Stomach (tissue), 9 donors: Measurements from ENCODE around the gene C3AR1. TPM values are rescaled to one million over a fixed set of nuclear protein-coding genes. Genes with fewer than 3 reads are reported as not detected.
A peak's percentile ranks its signal among the peaks of the same experiment; 100 is the strongest.

Experiments
- DNase-seq, 2 donors: peaks; one replicate each; pipeline versions ENCODE4 v3.0.0 to v3.0.0-alpha.2; 2013 to 2019
- H3K27ac ChIP-seq, 5 donors: fragments of 200-600 bp in 4 of 5; sonication (generic) in 4 of 5; one replicate each; pipeline ENCODE4 v1.5.1; 2013 to 2019; ENCODE audit warnings: mild to moderate bottlenecking in 1 of 5, moderate library complexity in 1 of 5
- H3K27me3 ChIP-seq, 3 donors: fragments of 200-600 bp; sonication (generic); one replicate each; pipeline ENCODE4 v1.5.1; 2017 to 2019; ENCODE audit warnings: mixed run types in 1 of 3
- H3K36me3 ChIP-seq, 4 donors: fragments of 200-600 bp; sonication (generic); 1 replicate in 3 of 4; 2 replicates in 1 of 4; pipeline ENCODE4 v1.5.1; 2016 to 2019
- H3K4me1 ChIP-seq, 4 donors: fragments of 200-600 bp; sonication (generic); one replicate each; pipeline ENCODE4 v1.5.1; 2016 to 2019
- H3K4me3 ChIP-seq, 4 donors: fragments of 200-600 bp; sonication (generic) in 3 of 4; one replicate each; pipeline ENCODE4 v1.5.1; 2016 to 2019; ENCODE audit warnings: mild to moderate bottlenecking in 1 of 4
- H3K9me3 ChIP-seq, 4 donors: fragments of 200-600 bp; sonication (generic); one replicate each; pipeline ENCODE4 v1.5.1; 2016 to 2019
- CTCF ChIP-seq, 7 experiments: fragments of 450-650 bp in 4 of 7; fragments of 200-600 bp in 3 of 7; sonication (generic) in 3 of 7; IDR thresholded peaks; one replicate each; pipeline ENCODE4 v1.5.1; 2016 to 2019; ENCODE audit warnings: antibody characterized with exemption in 7 of 7, control low read depth in 2 of 7, mild to moderate bottlenecking in 1 of 7
- EP300 ChIP-seq: sonication (generic); formaldehyde crosslinking; IDR thresholded peaks from one replicate; pipeline ENCODE4 v1.6.1; 2017; ENCODE audit warnings: antibody characterized with exemption
- POLR2A ChIP-seq, 4 donors: fragments of 450-650 bp; IDR thresholded peaks; one replicate each; pipeline ENCODE4 v1.6.1; 2016; ENCODE audit warnings: antibody characterized with exemption in 4 of 4, control low read depth in 2 of 4, mild to moderate bottlenecking in 1 of 4, moderate library complexity in 1 of 4
- POLR2AphosphoS5 ChIP-seq, 3 donors: sonication (generic); formaldehyde crosslinking; IDR thresholded peaks; one replicate each; pipeline ENCODE4 v1.6.1; 2016; ENCODE audit warnings: antibody characterized with exemption in 3 of 3
- WGBS, 5 donors: extraction: QIAGEN DNeasy Blood & Tissue Kit in 3 of 5; methylation state at CpG; one replicate each; pipeline versions ENCODE4 v1.1.5 to v1.1.7; 2013 to 2018; 5-methylcytosine and 5-hydroxymethylcytosine counted together
- intact Hi-C: fragments of 100-400 bp; cut with DNase I; formaldehyde crosslinking; loops from one replicate; pipeline ENCODE4 v1.15.1; 2023; ENCODE audit warnings: low total_unique reads
- polyA plus RNA-seq, 3 donors: library from polyadenylated mRNA; stranded (reverse); fragments of 200-250 nt; gene quantifications; one replicate each; pipeline ENCODE4 v1.2.3, GENCODE V29; 2013
- total RNA-seq, 5 donors: library from RNA; depleted of rRNA; stranded (reverse); fragments of >200 nt; gene quantifications; one replicate each; pipeline versions ENCODE4 v1.1.0 to v1.2.3, GENCODE V29; 2014 to 2016
- donor health status: healthy with polysubstance abuse.
- donor health status: Bipolar disorder and iron deficiency.
- donor health status: healthy.

The C3AR1 gene
- total and polyA plus RNA-seq, 8 donors = 0.89 to 8.8 (median 3.5) TPM; not detected in 1

- 90 to 98% (median 93%) methylated on average over 1 of the region's 1 CpG for WGBS, 5 donors
- H3K27ac ChIP-seq = no peak overlapping the region
- H3K9me3 ChIP-seq = no peaks in the 10 kb centered on the region
- peaks cover 38 to 43% (median 41%) of the 10 kb centered on the region in 4 donors for H3K4me1 ChIP-seq
- TF ChIP-seq POLR2A (IDR thresholded peaks at IDR 0.05) = no peak
- no peak for TF ChIP-seq CTCF (IDR thresholded peaks at IDR 0.05)
- TF ChIP-seq POLR2AphosphoS5 (IDR thresholded peaks at IDR 0.05) = no peak
- TF ChIP-seq EP300 = no peak
- no peak for DNase-seq
- no peaks in the 10 kb centered on the region for H3K27me3 ChIP-seq
- H3K4me3 ChIP-seq = no peak overlapping the region
- intact Hi-C loops = no loop called here
- peaks cover 53 to 65% (median 63%) of the 10 kb centered on the region in 4 donors for H3K36me3 ChIP-seq
These were observed 25.4 kb downstream of the C3AR1 start for GRCh38 chr12:8040791-8041190.

- Histone ChIP-seq H3K27ac (peak overlapping the region; percentile 17 to 98 (median 94)), H3K9me3 (no peaks in the 10 kb centered on the region), H3K4me1 (peaks cover 59 to 61% (median 61%) of the 10 kb centered on the region in 4 donors), H3K36me3 (peaks cover 33 to 44% (median 42%) of the 10 kb centered on the region in 4 donors), H3K27me3 (no peaks in the 10 kb centered on the region), H3K4me3 (peak overlapping the region; percentile 11 to 38 (median 24))
- intact Hi-C loops = no loop called here
- TF ChIP-seq CTCF (IDR thresholded peaks at IDR 0.05) = no peak
- no peak for TF ChIP-seq POLR2A (IDR thresholded peaks at IDR 0.05)
- peak in 2 of 3 donors; percentile 40 to 69 for TF ChIP-seq POLR2AphosphoS5 (IDR thresholded peaks at IDR 0.05)
- TF ChIP-seq EP300 = no peak
- DNase-seq = peak; percentile 84 to 85
- 5 to 14% (median 10%) methylated on average over 13 of the region's 13 CpGs for WGBS, 5 donors
These were observed 27.5 kb downstream of the C3AR1 start for GRCh38 chr12:8038659-8039114.

- TF ChIP-seq EP300 = no peak
- TF ChIP-seq POLR2AphosphoS5 (IDR thresholded peaks at IDR 0.05) = no peak
- no peak for TF ChIP-seq CTCF (IDR thresholded peaks at IDR 0.05)
- no peak for TF ChIP-seq POLR2A (IDR thresholded peaks at IDR 0.05)
- Histone ChIP-seq H3K36me3 (peaks cover 27 to 36% (median 34%) of the 10 kb centered on the region in 4 donors), H3K4me1 (peaks cover 63 to 66% (median 64%) of the 10 kb centered on the region in 4 donors), H3K9me3 (no peaks in the 10 kb centered on the region), H3K4me3 (peak overlapping the region in 1 of 4 donors; percentile 38), H3K27ac (peak overlapping the region; percentile 17 to 98 (median 94)), H3K27me3 (no peaks in the 10 kb centered on the region)
- intact Hi-C loops = no loop called here
- 33 to 56% (median 47%) methylated on average over 6 of the region's 6 CpGs for WGBS, 5 donors
- no peak for DNase-seq
These were observed 28.2 kb downstream of the C3AR1 start for GRCh38 chr12:8037947-8038346.

GRCh38 chr12:8037046-8037663 lies 29.0 kb downstream of the C3AR1 start:
- Histone ChIP-seq H3K27ac (peak overlapping the region in 4 of 5 donors; percentile 34 to 98 (median 96)), H3K27me3 (no peaks in the 10 kb centered on the region), H3K9me3 (no peaks in the 10 kb centered on the region), H3K36me3 (peaks cover 21 to 28% (median 26%) of the 10 kb centered on the region in 4 donors), H3K4me3 (no peak overlapping the region), H3K4me1 (peaks cover 63 to 66% (median 64%) of the 10 kb centered on the region in 4 donors)
- WGBS, 5 donors = 25 to 67% (median 53%) methylated on average over 6 of the region's 6 CpGs
- DNase-seq = peak in 1 of 2 donors; percentile 31
- no peak for TF ChIP-seq POLR2A (IDR thresholded peaks at IDR 0.05)
- no peak for TF ChIP-seq POLR2AphosphoS5 (IDR thresholded peaks at IDR 0.05)
- no peak for TF ChIP-seq EP300
- no peak for TF ChIP-seq CTCF (IDR thresholded peaks at IDR 0.05)
- intact Hi-C loops = no loop called here
